ENCODE data around the gene C12orf75. TPM values are rescaled to one million over a fixed set of nuclear protein-coding genes. Genes with fewer than 3 reads are reported as not detected.

Gene C12orf75
- total and polyA plus RNA-seq, 10 of the 15 experiments (the other 5 are each of a cell fraction or from before 2014, with no cell fraction given), result 40.7 to 411 (median 159) TPM

DNA sequence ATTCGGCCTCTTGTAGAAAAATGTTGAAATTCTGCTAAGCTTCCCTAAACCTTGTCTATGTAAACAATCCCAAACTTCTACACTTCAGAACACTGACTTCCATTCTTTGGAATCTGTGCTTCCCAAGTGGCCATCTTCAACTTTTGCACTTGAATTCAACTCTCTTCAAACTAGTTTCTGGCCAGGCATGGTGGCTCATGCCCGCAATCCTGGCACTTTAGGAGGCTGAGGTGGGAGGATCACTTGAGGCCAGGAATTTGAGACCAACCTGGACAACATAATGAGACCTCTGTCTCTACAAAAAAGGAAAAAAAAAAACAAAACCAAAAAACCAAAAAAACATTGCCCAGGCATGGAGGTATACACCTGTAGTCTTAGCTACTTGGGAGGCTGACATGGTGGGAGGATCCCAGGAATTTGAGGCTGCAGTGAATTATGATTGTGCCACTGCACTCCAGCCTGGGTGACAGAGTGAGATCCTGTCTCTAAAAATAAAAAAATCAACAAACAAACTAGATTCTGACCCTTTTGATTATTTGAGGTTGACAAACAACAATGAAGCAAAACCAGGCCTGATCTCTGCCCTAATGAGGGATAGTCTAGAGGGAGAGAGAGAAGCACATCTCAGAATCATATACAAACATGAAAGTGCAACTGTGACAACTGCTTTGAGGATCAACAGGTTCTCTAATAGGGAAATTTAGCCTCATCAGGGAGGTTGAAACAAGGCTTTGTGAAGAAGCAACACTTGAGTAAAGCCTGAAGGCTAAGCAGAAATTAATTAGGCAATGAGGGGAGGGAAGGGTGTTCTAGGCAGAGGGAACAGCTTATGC is 11.6 kb upstream of the C12orf75 start:
- no peaks in the 10 kb centered on the region for H3K27me3 ChIP-seq (replicated peaks in 1 of 2; ENCODE audit: control insufficient read depth in 2 of 2, insufficient read depth in 2 of 2, low read length in 1 of 2)
- H3K4me3 ChIP-seq, result no peak overlapping the region
- TF ChIP-seq FOXK2 (IDR thresholded peaks at IDR 0.05) (no peak), NR2C2 (IDR thresholded peaks at IDR 0.05; ENCODE audit: borderline replicate concordance, control insufficient read depth, insufficient read length, low read depth) (no peak), BCL11A (IDR thresholded peaks at IDR 0.05; ENCODE audit: low read depth, low read length) (no peak), ZNF384 (IDR thresholded peaks at IDR 0.05; ENCODE audit: borderline replicate concordance, low read depth, low read length) (no peak), PML (IDR thresholded peaks at IDR 0.05; ENCODE audit: low read length) (no peak), CREM (IDR thresholded peaks at IDR 0.05; ENCODE audit: low read depth) (no peak), RAD21 (IDR thresholded peaks at IDR 0.05; ENCODE audit: insufficient read depth, low read depth, low read length) (no peak), ASH2L (IDR thresholded peaks at IDR 0.05; ENCODE audit: borderline replicate concordance, low read depth) (no peak), GABPA (IDR thresholded peaks at IDR 0.05; ENCODE audit: low read depth) (no peak), DPF2 (IDR thresholded peaks at IDR 0.05) (no peak), TCF7 (IDR thresholded peaks at IDR 0.05; ENCODE audit: borderline replicate concordance) (no peak), EP300 (IDR thresholded peaks at IDR 0.05; ENCODE audit: borderline replicate concordance in 1 of 2, control insufficient read depth in 1 of 2, low read depth in 2 of 2, low read length in 2 of 2) (no peak), ESRRA (IDR thresholded peaks at IDR 0.05; ENCODE audit: low read length) (no peak), PAX5 (IDR thresholded peaks at IDR 0.05; ENCODE audit: borderline replicate concordance, low read depth, low read length) (no peak), BCL3 (IDR thresholded peaks at IDR 0.05; ENCODE audit: borderline replicate concordance, insufficient read depth, low read depth, low read length, poor library complexity, severe bottlenecking) (no peak), YBX1 (IDR thresholded peaks at IDR 0.05) (no peak)
- WGBS (ENCODE audit: insufficient coverage, insufficient replicate concordance, low lambda C conversion rate, missing lambda C conversion rate), result 87% methylated on average over 2 of the region's 2 CpGs
- no TSS peak for BruUV-seq (replicated peaks)
- no peaks in the 10 kb centered on the region; the same call in 1 of the 3 replicates for H3K9me3 ChIP-seq (replicated peaks; ENCODE audit: control insufficient read depth, insufficient read depth, low read length)
- no peak for DNase-seq (ENCODE audit: low read depth, low spot score)
- H3K79me2 ChIP-seq (ENCODE audit: control insufficient read depth, insufficient read depth, low read length), result no peaks in the 10 kb centered on the region
- intact Hi-C loops (cut with micrococcal nuclease; ENCODE audit: unreplicated experiment), result no loop called here
- no peak overlapping the region for H3K4me2 ChIP-seq (ENCODE audit: control insufficient read depth, insufficient read depth)
- ChIA-PET CTCF (interaction anchor here (0.6 to 3.5 kb wide), 5 partner anchors 13 to 223 kb away, joined by 3 to 43 read pairs (median 3); partner anchors contain the start of gene C12orf75), POLR2A (interaction anchor here (0.9 to 1.1 kb wide), 2 partner anchors 11 to 38 kb away, joined by 3 to 7 read pairs; no protein-coding TSS in a partner anchor), SMC1A (ENCODE audit: uncharacterized antibody, unreplicated experiment) (interaction anchor here (0.8 to 3.3 kb wide), 8 partner anchors 11 to 64 kb away, joined by 3 to 26 read pairs (median 5); partner anchors contain the start of gene C12orf75), RAD21 (ENCODE audit: unreplicated experiment) (interaction anchor here (1.1 to 1.5 kb wide), 2 partner anchors 38 to 65 kb away, joined by 4 to 5 read pairs; no protein-coding TSS in a partner anchor)
- no peaks in the 10 kb centered on the region; a peak in 1 of 4 replicates for H3K36me3 ChIP-seq (ENCODE audit: control insufficient read depth in 2 of 2, insufficient read depth in 2 of 2, low read length in 1 of 2)
- ATAC-seq, result peak; percentile 49
- H4K20me1 ChIP-seq (ENCODE audit: control insufficient read depth, insufficient read depth), result no peaks in the 10 kb centered on the region
- FAIRE-seq, result no peak
- in situ Hi-C loops (cut with MboI), result no loop called here
- no peak overlapping the region for H3K9ac ChIP-seq (ENCODE audit: control insufficient read depth, insufficient read depth, low read length)
- no peaks in the 10 kb centered on the region for H3K4me1 ChIP-seq (ENCODE audit: control insufficient read depth, insufficient read depth, low read length)
- H3K27ac ChIP-seq (ENCODE audit: control insufficient read depth, insufficient read depth), result no peak overlapping the region
- no peak overlapping the region for H2AFZ ChIP-seq (ENCODE audit: control insufficient read depth, low read depth, low read length)
